Activated naive CD4-positive, alpha-beta T cell treated with anti-CD3 and anti-CD28 coated beads, Interleukin-2, amount 50 U/mL, for 72 hours (primary cell): ENCODE data around the gene HBQ1. TPM values are rescaled to one million over a fixed set of nuclear protein-coding genes. Genes with fewer than 3 reads are reported as not detected.
A peak's percentile ranks its signal among the peaks of the same experiment; 100 is the strongest.
"Not testable (repeated sequence)": the region's sequence is repeated elsewhere in the genome, so short reads cannot be mapped to it uniquely, and the experiment has no call there.

ENCODE experiments used
- ATAC-seq, 2 donors: fragments of 150-1000 bp; cut with Tn5 transposase; 2 replicates each; pipeline ENCODE4 v1.10.0; 2021; ENCODE audit warnings: mild to moderate bottlenecking in 2 of 2, moderate library complexity in 2 of 2
- DNase-seq, 2 donors: peaks; one replicate each; pipeline ENCODE4 v3.0.0; 2021 to 2022; ENCODE audit warnings: low spot score in 2 of 2
- H3K27ac Mint-ChIP-seq, 2 donors: one replicate each; pipeline ENCODE4 v1.8.0; 2022; ENCODE audit warnings: mild to moderate bottlenecking in 2 of 2, mixed read lengths in 2 of 2
- H3K36me3 Mint-ChIP-seq, 2 donors: one replicate each; pipeline ENCODE4 v1.8.0; 2022; ENCODE audit warnings: mixed read lengths in 2 of 2
- H3K9me3 Mint-ChIP-seq, 2 donors: one replicate each; pipeline ENCODE4 v1.8.0; 2022; ENCODE audit warnings: mixed read lengths in 2 of 2
- total RNA-seq, 2 donors: library from RNA; stranded (reverse); gene quantifications; one replicate each; pipeline ENCODE4 v1.2.3, GENCODE V29; 2022

Gene HBQ1
- total RNA-seq, 2 donors from 2014 or later: 2.1 TPM; not detected in 1

- Mint-ChIP-seq H3K27ac (no peak overlapping the region), H3K36me3 (no peaks in the 10 kb centered on the region), H3K9me3 (no peaks in the 10 kb centered on the region)
- no peak for ATAC-seq
- DNase-seq: no peak
These were observed 11.2 kb upstream of the HBQ1 start for GRCh38 chr16:169014-169413.

GRCh38 chr16:170088-170507 lies 10.2 kb upstream of the HBQ1 start:
- not testable (repeated sequence) for ATAC-seq, H3K27ac Mint-ChIP-seq, DNase-seq, H3K9me3 Mint-ChIP-seq, H3K36me3 Mint-ChIP-seq

GRCh38 chr16:170788-171187 lies 9.5 kb upstream of the HBQ1 start:
- ATAC-seq (no peak), DNase-seq (no peak)
- Mint-ChIP-seq H3K36me3 (no peaks in the 10 kb centered on the region), H3K9me3 (no peaks in the 10 kb centered on the region), H3K27ac (no peak overlapping the region)

- H3K9me3 Mint-ChIP-seq, H3K36me3 Mint-ChIP-seq, DNase-seq, H3K27ac Mint-ChIP-seq: not testable (repeated sequence)
- peak in 1 of 2 donors; percentile 60 for ATAC-seq
These were observed 7.8 kb upstream of the HBQ1 start, which contains the start of gene HBA2 for GRCh38 chr16:172374-172941. Gene HBA2 (plus strand): TSS chr16:172876. CDS start chr16:172913, 37 bp downstream.

- not testable (repeated sequence) for DNase-seq, H3K27ac Mint-ChIP-seq, ATAC-seq, H3K36me3 Mint-ChIP-seq, H3K9me3 Mint-ChIP-seq
These were observed 6.9 kb upstream of the HBQ1 start for GRCh38 chr16:173211-173854.

GRCh38 chr16:173928-174769 lies 6.1 kb upstream of the HBQ1 start:
- ATAC-seq, H3K27ac Mint-ChIP-seq, H3K9me3 Mint-ChIP-seq, DNase-seq, H3K36me3 Mint-ChIP-seq: not testable (repeated sequence)

GRCh38 chr16:175011-175949 lies 5.0 kb upstream of the HBQ1 start:
- no peak for ATAC-seq
- Mint-ChIP-seq H3K27ac (no peak overlapping the region), H3K9me3 (no peaks in the 10 kb centered on the region), H3K36me3 (no peaks in the 10 kb centered on the region)
- DNase-seq: no peak

GRCh38 chr16:176006-176405 lies 4.3 kb upstream of the HBQ1 start:
- not testable (repeated sequence) for H3K27ac Mint-ChIP-seq, H3K36me3 Mint-ChIP-seq, H3K9me3 Mint-ChIP-seq, DNase-seq
- peak in 1 of 2 donors; percentile 2 for ATAC-seq

GRCh38 chr16:176477-177382 lies 3.5 kb upstream of the HBQ1 start, which contains the start of gene HBA1:
Gene HBA1 (plus strand): TSS chr16:176680. CDS start chr16:176717, 37 bp downstream.
- H3K27ac Mint-ChIP-seq, H3K9me3 Mint-ChIP-seq, H3K36me3 Mint-ChIP-seq, DNase-seq: not testable (repeated sequence)
- ATAC-seq: peak in 1 of 2 donors; percentile 59

- DNase-seq (no peak), ATAC-seq (no peak)
- Mint-ChIP-seq H3K9me3 (no peaks in the 10 kb centered on the region), H3K36me3 (no peaks in the 10 kb centered on the region), H3K27ac (no peak overlapping the region)
These were observed 2.9 kb upstream of the HBQ1 start for GRCh38 chr16:177394-177822.

- no peaks in the 10 kb centered on the region for H3K36me3 Mint-ChIP-seq
- H3K9me3 Mint-ChIP-seq: no peaks in the 10 kb centered on the region
- ATAC-seq (no peak), DNase-seq (no peak)
- no peak overlapping the region for H3K27ac Mint-ChIP-seq
These were observed 2.1 kb upstream of the HBQ1 start for GRCh38 chr16:177981-178667.

- ATAC-seq: no peak
- Mint-ChIP-seq H3K36me3 (no peaks in the 10 kb centered on the region), H3K27ac (no peak overlapping the region), H3K9me3 (no peaks in the 10 kb centered on the region)
- DNase-seq: no peak
These were observed 1.6 kb upstream of the HBQ1 start for GRCh38 chr16:178668-179015.

- no peak for DNase-seq
- H3K27ac Mint-ChIP-seq: no peak overlapping the region
- H3K9me3 Mint-ChIP-seq: no peaks in the 10 kb centered on the region
- no peaks in the 10 kb centered on the region for H3K36me3 Mint-ChIP-seq
- no peak for ATAC-seq
These were observed 807 bp upstream of the HBQ1 start for GRCh38 chr16:179211-180092.
